Subcutaneous abdominal adipose tissue (tissue), 5 donors: ENCODE measurements around the gene MEIOC.

Experiments
- H3K27ac ChIP-seq: one replicate; pipeline ENCODE4 v1.7.0; 2013; ENCODE audit warnings: low read depth, mild to moderate bottlenecking, inconsistent platforms, low read length, moderate library complexity
- H3K27me3 ChIP-seq, 5 donors: one replicate each; pipeline ENCODE4 v1.7.0; 2013; ENCODE audit warnings: low read length in 5 of 5, inconsistent platforms in 1 of 5; ENCODE audit not compliant: control insufficient read depth in 5 of 5, insufficient read depth in 4 of 5
- H3K36me3 ChIP-seq, 5 donors: one replicate each; pipeline ENCODE4 v1.7.0; 2013; ENCODE audit warnings: low read length in 5 of 5; ENCODE audit not compliant: control insufficient read depth in 5 of 5, insufficient read depth in 5 of 5
- H3K4me1 ChIP-seq, 5 donors: one replicate each; pipeline ENCODE4 v1.7.0; 2013; ENCODE audit warnings: low read length in 5 of 5, mild to moderate bottlenecking in 3 of 5, moderate library complexity in 1 of 5; ENCODE audit not compliant: control insufficient read depth in 5 of 5, insufficient read depth in 5 of 5
- H3K4me3 ChIP-seq, 5 donors: one replicate each; pipeline ENCODE4 v1.7.0; 2013; ENCODE audit warnings: low read length in 5 of 5, low read depth in 1 of 5
- H3K9ac ChIP-seq, 5 donors: one replicate each; pipeline ENCODE4 v1.7.0; 2013; ENCODE audit warnings: low read length in 5 of 5, mild to moderate bottlenecking in 4 of 5, moderate library complexity in 3 of 5
- H3K9me3 ChIP-seq, 5 donors: one replicate each; pipeline ENCODE4 v1.7.0; 2013; ENCODE audit warnings: low read length in 5 of 5; ENCODE audit not compliant: control insufficient read depth in 5 of 5
- donor health status: healthy.
- donor health status: healthy.
- donor health status: healthy.
- donor health status: healthy.
- donor health status: healthy.

The MEIOC gene

DNA sequence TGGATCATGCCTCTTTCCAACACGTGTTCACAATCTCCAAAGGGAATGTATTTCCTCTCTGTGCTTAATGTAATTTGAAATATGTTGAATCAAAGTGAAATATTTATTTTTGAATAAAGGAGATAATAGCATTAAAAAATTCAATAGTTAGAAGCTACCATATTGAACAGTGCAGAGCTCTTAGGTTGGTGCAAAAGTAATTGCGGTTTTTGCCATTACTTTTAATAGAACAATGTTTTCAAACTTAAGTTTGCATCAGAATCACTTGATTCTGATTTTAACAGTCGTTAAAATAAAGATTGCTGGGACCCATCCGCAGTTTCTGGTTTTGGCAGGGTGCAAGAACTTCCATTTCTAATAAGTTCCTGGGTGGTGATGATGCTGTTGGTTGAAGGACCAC, 10.0 kb upstream of the MEIOC start:
- peaks cover 0 to 4% (median 3%) of the 10 kb centered on the region in 5 donors for H3K27me3 ChIP-seq
- no peak overlapping the region for H3K9ac ChIP-seq
- no peak overlapping the region for H3K4me3 ChIP-seq
- H3K27ac ChIP-seq = no peak overlapping the region
- H3K4me1 ChIP-seq = no peaks in the 10 kb centered on the region
- H3K9me3 ChIP-seq = no peaks in the 10 kb centered on the region
- H3K36me3 ChIP-seq = no peaks in the 10 kb centered on the region

- Histone ChIP-seq H3K9ac (no peak overlapping the region), H3K9me3 (no peaks in the 10 kb centered on the region), H3K27me3 (peaks cover 0 to 4% (median 3%) of the 10 kb centered on the region in 5 donors), H3K4me1 (no peaks in the 10 kb centered on the region), H3K36me3 (no peaks in the 10 kb centered on the region), H3K27ac (no peak overlapping the region), H3K4me3 (no peak overlapping the region)
Measured at GRCh38 chr17:44647736-44648135, 8.5 kb upstream of the MEIOC start.

- Histone ChIP-seq H3K36me3 (no peaks in the 10 kb centered on the region), H3K9ac (no peak overlapping the region), H3K27ac (no peak overlapping the region), H3K4me3 (no peak overlapping the region), H3K9me3 (no peaks in the 10 kb centered on the region), H3K27me3 (peaks cover 0 to 11% (median 3%) of the 10 kb centered on the region in 5 donors), H3K4me1 (no peaks in the 10 kb centered on the region)
Measured at GRCh38 chr17:44648963-44649362, 7.3 kb upstream of the MEIOC start.

DNA sequence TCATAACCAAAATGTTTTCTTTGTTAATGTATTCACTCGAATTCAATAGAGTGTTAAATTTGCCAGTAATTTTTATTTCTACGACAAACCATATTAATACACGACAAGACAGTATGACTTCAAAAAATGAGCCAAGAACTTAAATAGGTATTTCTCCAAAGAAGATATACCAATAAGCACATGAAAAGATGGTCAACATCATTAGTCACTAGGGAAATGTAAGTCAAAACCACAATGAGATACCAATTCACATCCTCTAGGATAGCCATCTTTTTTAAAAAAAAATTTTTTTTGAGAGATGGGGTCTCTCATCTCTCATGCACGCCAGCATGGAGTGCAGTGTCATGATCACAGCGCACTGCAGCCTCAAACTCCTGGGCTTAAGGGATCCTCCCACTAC, 5.0 kb upstream of the MEIOC start:
- Histone ChIP-seq H3K9ac (no peak overlapping the region), H3K4me1 (peaks cover 0 to 5% (median 0%) of the 10 kb centered on the region in 5 donors), H3K27ac (no peak overlapping the region), H3K9me3 (no peaks in the 10 kb centered on the region), H3K4me3 (no peak overlapping the region), H3K36me3 (no peaks in the 10 kb centered on the region), H3K27me3 (peaks cover 3 to 20% (median 5%) of the 10 kb centered on the region in 5 donors)

DNA sequence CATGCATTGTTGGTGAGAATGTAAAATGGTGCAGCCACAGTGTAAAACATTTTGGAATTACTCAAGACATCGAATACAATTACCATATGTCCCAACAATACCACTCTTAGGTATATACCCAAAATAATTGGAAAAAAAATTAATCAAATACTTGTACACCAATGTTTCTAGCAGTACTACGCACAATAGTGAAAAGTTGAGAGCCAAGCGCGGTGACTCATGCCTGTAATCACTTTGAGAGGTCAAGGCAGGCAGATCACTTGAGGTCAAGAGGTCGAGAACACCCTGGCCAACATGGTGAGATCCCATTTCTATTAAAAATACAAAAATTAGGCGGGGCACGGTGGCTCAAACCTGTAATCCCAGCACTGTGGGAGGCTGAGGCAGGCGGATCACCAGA, 3.5 kb upstream of the MEIOC start:
- Histone ChIP-seq H3K4me1 (peaks cover 0 to 8% (median 0%) of the 10 kb centered on the region in 5 donors), H3K27me3 (peaks cover 8 to 27% (median 10%) of the 10 kb centered on the region in 5 donors), H3K27ac (no peak overlapping the region), H3K9ac (no peak overlapping the region), H3K36me3 (no peaks in the 10 kb centered on the region), H3K4me3 (no peak overlapping the region), H3K9me3 (no peaks in the 10 kb centered on the region)

DNA sequence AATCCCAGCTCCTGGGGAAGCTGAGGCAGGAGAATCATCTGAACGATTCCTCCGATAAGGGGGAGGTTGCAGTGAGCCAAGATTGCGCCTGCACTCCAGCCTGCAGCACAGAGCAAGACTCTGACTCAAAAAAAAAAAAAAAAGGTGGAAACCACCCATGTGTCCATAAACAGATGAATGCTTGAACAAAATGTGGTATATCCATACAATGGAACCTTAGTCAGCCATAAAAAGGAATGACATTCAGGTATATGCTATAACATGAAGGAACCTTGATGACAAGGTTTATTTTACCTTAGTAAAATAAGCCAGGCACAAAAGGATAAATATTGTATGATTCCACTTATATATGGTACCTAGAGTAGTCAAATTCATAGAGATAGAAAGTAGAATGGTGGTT, 2.9 kb upstream of the MEIOC start:
- Histone ChIP-seq H3K36me3 (no peaks in the 10 kb centered on the region), H3K9me3 (no peaks in the 10 kb centered on the region), H3K4me3 (no peak overlapping the region), H3K9ac (no peak overlapping the region), H3K27me3 (peaks cover 8 to 27% (median 10%) of the 10 kb centered on the region in 5 donors), H3K27ac (no peak overlapping the region), H3K4me1 (peaks cover 0 to 8% (median 0%) of the 10 kb centered on the region in 5 donors)

GRCh38 chr17:44653954-44654353, 2.3 kb upstream of the MEIOC start:
- Histone ChIP-seq H3K9me3 (no peaks in the 10 kb centered on the region), H3K36me3 (no peaks in the 10 kb centered on the region), H3K27me3 (peaks cover 8 to 27% (median 10%) of the 10 kb centered on the region in 5 donors), H3K4me3 (no peak overlapping the region), H3K9ac (no peak overlapping the region), H3K4me1 (peaks cover 0 to 8% (median 0%) of the 10 kb centered on the region in 5 donors), H3K27ac (no peak overlapping the region)

DNA sequence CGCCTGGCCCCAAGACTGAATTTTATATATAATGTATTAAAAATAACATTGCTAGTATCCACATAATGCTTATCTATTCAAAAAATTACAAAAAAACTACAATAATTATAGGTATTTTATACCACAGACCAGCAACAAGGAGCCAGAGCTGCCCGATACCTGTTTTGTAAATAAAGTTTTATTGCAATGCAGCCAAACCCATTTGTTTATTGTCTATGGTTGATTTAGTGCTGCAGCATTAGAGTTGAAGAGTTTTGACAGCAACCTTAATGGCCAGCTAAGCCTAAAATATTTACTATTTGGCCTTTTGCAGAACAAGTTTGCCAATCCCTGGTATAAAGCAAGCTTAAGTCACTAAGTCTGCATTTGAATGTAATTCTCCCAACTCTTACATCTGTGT, 5.6 kb downstream of the MEIOC start:
- H3K36me3 ChIP-seq = no peaks in the 10 kb centered on the region
- H3K27me3 ChIP-seq = peaks cover 3% of the 10 kb centered on the region in 5 donors
- no peak overlapping the region for H3K9ac ChIP-seq
- peaks cover 0 to 3% (median 0%) of the 10 kb centered on the region in 5 donors for H3K4me1 ChIP-seq
- no peak overlapping the region for H3K4me3 ChIP-seq
- H3K27ac ChIP-seq = no peak overlapping the region
- H3K9me3 ChIP-seq = no peaks in the 10 kb centered on the region

- Histone ChIP-seq H3K9me3 (no peaks in the 10 kb centered on the region), H3K9ac (no peak overlapping the region), H3K27ac (no peak overlapping the region)
Measured at GRCh38 chr17:44663095-44663494, 6.8 kb downstream of the MEIOC start.

GRCh38 chr17:44664867-44665266, 8.6 kb downstream of the MEIOC start:
- no peak overlapping the region for H3K9ac ChIP-seq
- H3K36me3 ChIP-seq = no peaks in the 10 kb centered on the region
- H3K9me3 ChIP-seq = no peaks in the 10 kb centered on the region
- H3K27ac ChIP-seq = no peak overlapping the region
- H3K27me3 ChIP-seq = no peaks in the 10 kb centered on the region
- no peak overlapping the region for H3K4me3 ChIP-seq
- H3K4me1 ChIP-seq = no peaks in the 10 kb centered on the region

More at GRCh38 chr17:44663095-44663494, 6.8 kb downstream of the MEIOC start:
- no peaks in the 10 kb centered on the region for H3K4me1 ChIP-seq
- H3K4me3 ChIP-seq = no peak overlapping the region
- no peaks in the 10 kb centered on the region for H3K27me3 ChIP-seq
- H3K36me3 ChIP-seq = no peaks in the 10 kb centered on the region

DNA sequence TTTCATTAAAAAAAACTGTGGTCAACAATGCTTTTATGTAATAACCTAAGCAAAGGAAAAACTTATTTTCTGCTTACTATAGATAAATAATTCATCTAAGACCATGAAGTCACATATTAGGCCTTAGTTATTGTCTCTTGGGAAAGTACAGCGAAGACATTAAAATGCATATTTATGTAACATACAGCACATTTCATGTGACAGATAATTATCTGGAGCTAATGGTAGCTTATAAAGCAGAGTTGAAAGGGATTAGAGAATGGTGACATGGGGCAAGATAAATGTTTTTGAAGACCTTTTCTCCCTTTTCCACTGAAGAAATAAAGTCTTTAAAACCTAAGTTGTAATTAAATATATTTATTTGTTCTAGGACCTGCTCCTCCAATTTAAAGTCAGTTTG, 9.7 kb downstream of the MEIOC start:
- H3K4me3 ChIP-seq = no peak overlapping the region
- H3K27me3 ChIP-seq = no peaks in the 10 kb centered on the region
- H3K9me3 ChIP-seq = no peaks in the 10 kb centered on the region
- H3K36me3 ChIP-seq = no peaks in the 10 kb centered on the region
- no peak overlapping the region for H3K9ac ChIP-seq
- no peak overlapping the region for H3K27ac ChIP-seq
- no peaks in the 10 kb centered on the region for H3K4me1 ChIP-seq
